HCEC 1CT (cell line): Measurements from ENCODE around the gene TBC1D2B.
A peak's percentile ranks its signal among the peaks of the same experiment; 100 is the strongest.
"Not testable (repeated sequence)": the region's sequence is repeated elsewhere in the genome, so short reads cannot be mapped to it uniquely, and the experiment has no call there.

ENCODE experiments used
- DNase-seq: peaks from one replicate; pipeline ENCODE4 v3.0.0-alpha.2; 2017

The TBC1D2B gene

GRCh38 chr15:77999486-77999885 lies 78.0 kb downstream of the TBC1D2B start:
- no peak for DNase-seq

GRCh38 chr15:77998592-77998991 lies 78.9 kb downstream of the TBC1D2B start:
- DNase-seq = no peak

GRCh38 chr15:77997761-77998554 lies 79.6 kb downstream of the TBC1D2B start:
- DNase-seq = not testable (repeated sequence)

GRCh38 chr15:77997221-77997620 lies 80.3 kb downstream of the TBC1D2B start:
- not testable (repeated sequence) for DNase-seq

- DNase-seq = not testable (repeated sequence)
Measured at GRCh38 chr15:77996713-77997171, 80.8 kb downstream of the TBC1D2B start.

GRCh38 chr15:77996226-77996625 lies 81.3 kb downstream of the TBC1D2B start:
- not testable (repeated sequence) for DNase-seq

- not testable (repeated sequence) for DNase-seq
Measured at GRCh38 chr15:77995537-77995918, 82.0 kb downstream of the TBC1D2B start.

- DNase-seq = peak; percentile 77
Measured at GRCh38 chr15:77994893-77995536, 82.5 kb downstream of the TBC1D2B start.

- peak; percentile 82 for DNase-seq
Measured at GRCh38 chr15:77993970-77994693, 83.4 kb downstream of the TBC1D2B start.

GRCh38 chr15:77993374-77993911 lies 84.1 kb downstream of the TBC1D2B start:
- DNase-seq = no peak

- DNase-seq = no peak
Measured at GRCh38 chr15:77992356-77993222, 84.9 kb downstream of the TBC1D2B start.

- DNase-seq = peak; percentile 30
Measured at GRCh38 chr15:77991658-77992201, 85.8 kb downstream of the TBC1D2B start.

GRCh38 chr15:77991029-77991406 lies 86.5 kb downstream of the TBC1D2B start:
- no peak for DNase-seq

GRCh38 chr15:77989296-77990143 lies 88.0 kb downstream of the TBC1D2B start:
- no peak for DNase-seq

- no peak for DNase-seq
Measured at GRCh38 chr15:77988347-77989295, 88.9 kb downstream of the TBC1D2B start.

- not testable (repeated sequence) for DNase-seq
Measured at GRCh38 chr15:77987765-77988136, 89.8 kb downstream of the TBC1D2B start.

- no peak for DNase-seq
Measured at GRCh38 chr15:77986891-77987764, 90.4 kb downstream of the TBC1D2B start.

GRCh38 chr15:77985931-77986480 lies 91.5 kb downstream of the TBC1D2B start:
- DNase-seq = no peak
